Endometrial microvascular endothelial cells (primary cell): ENCODE results near the gene PA2G4. TPM values are rescaled to one million over a fixed set of nuclear protein-coding genes. Genes with fewer than 3 reads are reported as not detected.
"Not testable (repeated sequence)": the region's sequence is repeated elsewhere in the genome, so short reads cannot be mapped to it uniquely, and the experiment has no call there.

Source experiments
- in situ Hi-C: cut with HindIII; loops from 2 replicates; pipeline ENCODE4 v1.10.0; 2017; ENCODE audit warnings: low sequenced_read_pairs, low pct_unique_long_range_greater_than_20kb; ENCODE audit errors: inconsistent ontology term
- total RNA-seq: library from RNA; depleted of rRNA; stranded (reverse); fragments of >200 nt; gene quantifications from one replicate; pipeline ENCODE4 v1.2.3, GENCODE V29; 2015; ENCODE audit errors: inconsistent ontology term

PA2G4 gene
- total RNA-seq, result 226 TPM

GRCh38 chr12:56104109-56104814 lies at the start of gene PA2G4:
PA2G4 (plus strand) TSS chr12:56104559; CDS start chr12:56104738, 179 bp downstream.
- in situ Hi-C loops, result no loop called here

- in situ Hi-C loops, result not testable (repeated sequence)
These were observed 44.4 kb upstream of the PA2G4 start for GRCh38 chr12:56059964-56060363.

DNA sequence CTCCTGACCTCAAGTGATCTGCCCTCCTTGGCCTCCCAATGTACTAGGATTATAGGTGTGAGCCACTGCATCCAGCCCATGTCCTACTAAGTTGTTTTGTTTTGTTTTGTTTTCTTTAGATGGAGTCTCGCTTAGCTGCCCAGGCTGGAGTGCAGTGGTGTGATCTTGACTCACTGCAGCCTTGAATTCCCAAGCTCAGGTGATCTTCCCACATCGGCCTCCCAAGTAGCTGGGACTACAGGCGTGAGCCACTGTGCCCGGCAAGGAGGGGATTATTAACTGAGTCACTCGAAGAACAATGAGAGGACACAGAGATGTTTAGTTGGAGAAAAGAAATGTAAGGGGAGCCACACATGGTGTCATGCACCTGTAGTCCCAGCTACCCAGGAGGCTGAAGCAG lies 42.4 kb upstream of the PA2G4 start:
- in situ Hi-C loops, result no loop called here

DNA sequence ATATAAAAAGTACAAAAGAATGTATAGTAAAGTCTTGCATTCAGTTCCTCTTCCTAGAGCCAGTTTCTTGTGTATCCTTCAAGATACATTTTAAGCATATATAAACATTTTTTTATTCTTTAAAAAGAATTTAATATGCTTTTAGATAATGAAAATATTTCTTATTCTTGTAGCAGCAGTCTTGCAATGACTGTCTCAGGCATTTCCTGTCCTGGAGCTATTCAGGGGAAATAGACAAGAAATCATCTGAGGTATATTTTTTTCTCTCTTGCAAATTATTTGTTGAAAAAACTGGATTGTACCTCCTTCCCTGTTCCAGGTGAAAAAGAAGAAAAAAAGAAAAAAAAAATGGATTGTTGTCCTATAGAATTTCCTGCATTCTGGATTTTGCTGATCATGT lies 41.4 kb upstream of the PA2G4 start:
- in situ Hi-C loops, result no loop called here

- in situ Hi-C loops, result no loop called here
These were observed 32.7 kb upstream of the PA2G4 start for GRCh38 chr12:56071648-56072047.

GRCh38 chr12:56074396-56074795 lies 30.0 kb upstream of the PA2G4 start:
- in situ Hi-C loops, result no loop called here

DNA sequence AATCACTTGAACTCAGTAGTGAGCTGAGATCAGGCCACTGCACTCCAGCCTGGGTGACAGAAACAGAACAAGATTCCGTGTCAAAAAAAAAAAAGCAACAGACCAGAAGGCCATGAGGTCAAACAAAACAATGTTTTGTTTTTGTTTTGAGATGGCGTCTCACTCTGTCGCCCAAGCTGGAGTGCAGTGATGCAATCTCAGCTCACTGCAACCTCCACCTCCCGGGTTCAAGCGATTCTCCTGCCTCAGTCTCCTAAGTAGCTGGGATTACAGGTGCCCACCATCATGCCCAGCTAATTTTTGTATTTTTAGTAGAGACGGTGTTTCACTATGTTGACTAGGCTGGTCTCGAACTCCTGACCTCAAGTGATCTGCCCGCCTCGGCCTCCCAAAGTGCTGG lies 26.4 kb upstream of the PA2G4 start:
- in situ Hi-C loops, result not testable (repeated sequence)

- in situ Hi-C loops, result no loop called here
These were observed 25.9 kb upstream of the PA2G4 start for GRCh38 chr12:56078427-56078826.

GRCh38 chr12:56078931-56079722 lies 25.2 kb upstream of the PA2G4 start:
- in situ Hi-C loops, result no loop called here

GRCh38 chr12:56079723-56080555 lies 24.4 kb upstream of the PA2G4 start, which contains the start of gene ERBB3:
ERBB3 (plus strand) TSS chr12:56080165; CDS start chr12:56080301, 136 bp downstream.
- in situ Hi-C loops, result no loop called here

- in situ Hi-C loops, result no loop called here
These were observed 23.7 kb upstream of the PA2G4 start for GRCh38 chr12:56080556-56081138.

DNA sequence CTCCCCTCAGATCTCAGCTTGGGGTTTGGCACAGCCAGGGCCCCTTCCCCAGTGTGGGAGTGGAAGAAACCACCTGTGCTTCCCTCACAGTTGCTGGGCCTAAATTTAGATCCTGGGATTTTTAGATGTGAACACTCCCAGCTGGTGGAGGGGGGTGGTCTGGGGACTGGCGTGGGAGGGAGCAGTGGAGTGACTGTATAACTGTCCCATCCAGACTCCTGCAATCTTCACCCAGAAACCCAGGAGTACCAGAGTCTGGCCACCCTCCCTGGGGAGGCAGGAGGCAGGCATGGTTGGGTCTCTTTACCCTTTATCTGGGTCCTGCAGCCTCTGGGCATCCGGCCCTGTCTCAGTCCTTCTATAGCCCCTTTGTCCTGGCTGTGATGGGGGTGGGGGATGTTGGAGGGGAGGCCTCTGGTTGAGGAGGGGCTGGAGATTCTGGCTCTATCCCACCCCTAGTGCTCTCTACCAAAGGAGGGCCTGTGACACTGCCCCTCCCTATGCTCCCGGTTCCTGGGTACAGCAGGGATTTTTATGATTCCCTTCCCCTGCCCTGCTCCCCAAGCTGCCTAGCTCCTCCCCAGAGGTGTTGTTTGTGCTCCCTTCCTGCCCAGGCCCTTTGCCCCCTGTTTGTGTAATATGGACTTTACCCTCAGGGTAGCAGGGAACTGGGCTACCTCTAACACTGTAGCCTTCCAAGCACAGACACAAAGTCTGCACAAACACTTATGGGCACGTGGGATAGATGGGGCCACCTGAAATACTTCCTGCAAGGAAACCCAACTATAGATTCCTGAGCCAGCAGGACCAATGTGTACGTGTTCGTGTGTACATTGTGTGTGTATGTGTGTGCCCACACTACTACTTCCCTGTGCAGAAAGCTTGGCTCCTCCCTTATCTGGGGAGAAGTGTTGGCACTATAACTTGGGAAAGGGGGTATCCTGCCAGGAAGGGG lies 22.7 kb upstream of the PA2G4 start:
- in situ Hi-C loops, result no loop called here

GRCh38 chr12:56082382-56082781 lies 22.0 kb upstream of the PA2G4 start:
- in situ Hi-C loops, result no loop called here

- in situ Hi-C loops, result no loop called here
These were observed 21.4 kb upstream of the PA2G4 start for GRCh38 chr12:56082967-56083366.

GRCh38 chr12:56084958-56085543 lies 19.3 kb upstream of the PA2G4 start:
- in situ Hi-C loops, result no loop called here

GRCh38 chr12:56086096-56086495 lies 18.3 kb upstream of the PA2G4 start:
- in situ Hi-C loops, result no loop called here

GRCh38 chr12:56086608-56087007 lies 17.8 kb upstream of the PA2G4 start:
- in situ Hi-C loops, result no loop called here

DNA sequence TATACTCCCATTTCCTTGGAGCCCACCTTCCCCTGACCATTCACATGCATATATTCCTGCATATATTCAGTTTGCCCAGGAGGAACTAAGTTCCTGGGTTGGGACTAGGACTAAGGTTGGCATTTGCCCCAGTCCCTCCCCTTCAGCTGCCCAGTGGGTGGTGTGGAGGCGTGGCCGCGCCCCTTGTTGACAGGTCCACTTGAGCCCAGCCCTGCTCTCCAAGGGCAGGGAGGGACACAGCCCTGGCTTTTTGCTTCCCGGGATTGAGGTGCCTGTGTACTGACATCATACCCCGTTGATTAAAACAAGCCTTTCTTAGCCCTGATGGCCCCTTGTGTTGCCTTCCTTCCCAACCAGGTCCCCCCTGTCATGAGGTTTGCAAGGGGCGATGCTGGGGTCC lies 17.1 kb upstream of the PA2G4 start:
- in situ Hi-C loops, result no loop called here
